Endothelial cell (in vitro differentiated cells): ENCODE data around the gene ITGB2. TPM values are rescaled to one million over a fixed set of nuclear protein-coding genes. Genes with fewer than 3 reads are reported as not detected.

Source experiments
- DNase-seq: peaks from one replicate; pipeline ENCODE4 v3.0.0; 2021; ENCODE audit warnings: low spot score
- H3K27ac Mint-ChIP-seq: one replicate; pipeline ENCODE4 v1.8.0; 2021; ENCODE audit warnings: mixed read lengths, inconsistent platforms; ENCODE audit not compliant: unreplicated experiment
- H3K27me3 Mint-ChIP-seq: one replicate; pipeline ENCODE4 v1.8.0; 2021; ENCODE audit warnings: mild to moderate bottlenecking, moderate library complexity, mixed read lengths, inconsistent platforms; ENCODE audit not compliant: unreplicated experiment
- H3K36me3 Mint-ChIP-seq: one replicate; pipeline ENCODE4 v1.8.0; 2021; ENCODE audit warnings: mild to moderate bottlenecking, low read depth, mixed read lengths, inconsistent platforms; ENCODE audit not compliant: unreplicated experiment
- H3K4me1 Mint-ChIP-seq: one replicate; pipeline ENCODE4 v1.8.0; 2021; ENCODE audit warnings: mild to moderate bottlenecking, mixed read lengths, inconsistent platforms; ENCODE audit not compliant: unreplicated experiment
- H3K4me3 Mint-ChIP-seq: one replicate; pipeline ENCODE4 v1.8.0; 2021; ENCODE audit warnings: mild to moderate bottlenecking, mixed read lengths, inconsistent platforms; ENCODE audit not compliant: unreplicated experiment
- H3K9me3 Mint-ChIP-seq: one replicate; pipeline ENCODE4 v1.8.0; 2021; ENCODE audit warnings: mixed read lengths, inconsistent platforms; ENCODE audit not compliant: unreplicated experiment
- CTCF ChIP-seq: fragments of 200-600 bp; sonication (generic); IDR thresholded peaks from one replicate; pipeline ENCODE4 v1.5.0; 2021; ENCODE audit warnings: antibody characterized with exemption; ENCODE audit not compliant: unreplicated experiment
- total RNA-seq: library from RNA; stranded (reverse); fragmentation: NEBNext Ultra II Directional; extraction: Animal tissue kit (Norgen Biotek cat#: 25700); gene quantifications from one replicate; pipeline ENCODE4 v1.2.1, GENCODE V29; 2021; ENCODE audit not compliant: unreplicated experiment

ITGB2 gene
- total RNA-seq, 1 donor from 2014 or later: 21.3 TPM

GRCh38 chr21:44951186-44951915 is 30.7 kb upstream of the ITGB2 start:
- H3K36me3 Mint-ChIP-seq: peaks cover 3% of the 10 kb centered on the region
- H3K9me3 Mint-ChIP-seq: no peaks in the 10 kb centered on the region
- no peak overlapping the region for H3K4me3 Mint-ChIP-seq
- H3K27ac Mint-ChIP-seq: no peak overlapping the region
- H3K4me1 Mint-ChIP-seq: no peaks in the 10 kb centered on the region
- no peak for DNase-seq
- no peak for TF ChIP-seq CTCF
- peaks cover 4% of the 10 kb centered on the region for H3K27me3 Mint-ChIP-seq

GRCh38 chr21:44950351-44950750 is 29.7 kb upstream of the ITGB2 start:
- H3K4me3 Mint-ChIP-seq: no peak overlapping the region
- TF ChIP-seq CTCF: no peak
- no peak overlapping the region for H3K27ac Mint-ChIP-seq
- H3K27me3 Mint-ChIP-seq: peaks cover 4% of the 10 kb centered on the region
- peaks cover 3% of the 10 kb centered on the region for H3K36me3 Mint-ChIP-seq
- no peaks in the 10 kb centered on the region for H3K9me3 Mint-ChIP-seq
- H3K4me1 Mint-ChIP-seq: no peaks in the 10 kb centered on the region
- DNase-seq: no peak

DNA sequence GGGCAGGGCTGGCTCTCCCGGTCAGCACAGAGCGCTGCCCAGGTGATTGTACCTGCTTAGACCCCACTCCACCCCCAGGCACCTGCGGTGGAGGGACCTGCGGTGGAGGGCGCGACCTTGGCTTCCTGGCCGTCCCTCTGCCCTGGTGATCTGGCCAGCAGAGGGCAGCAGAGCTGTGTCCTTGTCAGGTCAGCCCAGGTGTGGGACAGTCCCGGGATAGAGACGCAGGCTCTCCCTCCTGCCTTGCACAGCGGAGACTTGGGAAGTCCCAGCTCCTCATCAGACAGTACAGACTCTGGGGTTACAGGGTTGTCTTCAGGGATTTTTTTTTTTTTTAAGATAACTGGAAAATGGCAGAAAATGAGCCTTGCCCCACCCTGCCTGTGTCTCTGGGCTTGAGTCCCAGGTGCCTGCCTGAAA is 29.1 kb upstream of the ITGB2 start:
- peak; percentile 89 for DNase-seq
- H3K9me3 Mint-ChIP-seq: no peaks in the 10 kb centered on the region
- H3K4me3 Mint-ChIP-seq: no peak overlapping the region
- no peaks in the 10 kb centered on the region for H3K4me1 Mint-ChIP-seq
- peaks cover 3% of the 10 kb centered on the region for H3K36me3 Mint-ChIP-seq
- peaks cover 3% of the 10 kb centered on the region for H3K27me3 Mint-ChIP-seq
- H3K27ac Mint-ChIP-seq: no peak overlapping the region
- TF ChIP-seq CTCF: peak; percentile 87

GRCh38 chr21:44949161-44949778 is 28.6 kb upstream of the ITGB2 start:
- TF ChIP-seq CTCF: no peak
- no peaks in the 10 kb centered on the region for H3K4me1 Mint-ChIP-seq
- H3K27ac Mint-ChIP-seq: no peak overlapping the region
- no peaks in the 10 kb centered on the region for H3K9me3 Mint-ChIP-seq
- peaks cover 3% of the 10 kb centered on the region for H3K27me3 Mint-ChIP-seq
- DNase-seq: no peak
- H3K4me3 Mint-ChIP-seq: no peak overlapping the region
- H3K36me3 Mint-ChIP-seq: peaks cover 1% of the 10 kb centered on the region
